Neural progenitor cell (in vitro differentiated cells): ENCODE data around the gene FOXK1.

Source experiments
- EZH2phosphoT487 ChIP-seq: fragments of 200-600 bp; sonication (generic); IDR thresholded peaks from 2 replicates; pipeline ENCODE4 v1.6.1; 2017; ENCODE audit warnings: antibody characterized with exemption
- TF ChIP-seq, protein P1 (sequence below): fragments of 200-600 bp; sonication (generic); IDR thresholded peaks from 2 replicates; pipeline ENCODE4 v1.5.1; 2017; ENCODE audit warnings: antibody characterized with exemption, mild to moderate bottlenecking

DNA sequence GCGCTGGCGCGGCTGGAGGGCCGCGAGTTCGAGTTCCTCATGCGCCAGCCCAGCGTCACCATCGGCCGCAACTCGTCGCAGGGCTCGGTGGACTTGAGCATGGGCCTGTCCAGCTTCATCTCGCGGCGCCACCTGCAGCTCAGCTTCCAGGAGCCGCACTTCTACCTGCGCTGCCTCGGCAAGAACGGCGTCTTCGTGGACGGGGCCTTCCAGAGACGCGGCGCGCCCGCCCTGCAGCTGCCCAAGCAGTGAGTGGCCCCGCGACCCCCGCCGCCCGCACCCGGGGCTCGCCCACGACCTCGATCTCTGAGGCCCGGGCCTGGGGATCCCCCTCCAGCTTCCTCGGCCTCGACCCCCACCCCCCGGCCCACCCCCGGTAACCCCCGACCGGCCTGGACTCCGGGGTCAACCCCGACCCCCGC is 537 bp downstream of the FOXK1 start:
- TF ChIP-seq, protein P1, sequence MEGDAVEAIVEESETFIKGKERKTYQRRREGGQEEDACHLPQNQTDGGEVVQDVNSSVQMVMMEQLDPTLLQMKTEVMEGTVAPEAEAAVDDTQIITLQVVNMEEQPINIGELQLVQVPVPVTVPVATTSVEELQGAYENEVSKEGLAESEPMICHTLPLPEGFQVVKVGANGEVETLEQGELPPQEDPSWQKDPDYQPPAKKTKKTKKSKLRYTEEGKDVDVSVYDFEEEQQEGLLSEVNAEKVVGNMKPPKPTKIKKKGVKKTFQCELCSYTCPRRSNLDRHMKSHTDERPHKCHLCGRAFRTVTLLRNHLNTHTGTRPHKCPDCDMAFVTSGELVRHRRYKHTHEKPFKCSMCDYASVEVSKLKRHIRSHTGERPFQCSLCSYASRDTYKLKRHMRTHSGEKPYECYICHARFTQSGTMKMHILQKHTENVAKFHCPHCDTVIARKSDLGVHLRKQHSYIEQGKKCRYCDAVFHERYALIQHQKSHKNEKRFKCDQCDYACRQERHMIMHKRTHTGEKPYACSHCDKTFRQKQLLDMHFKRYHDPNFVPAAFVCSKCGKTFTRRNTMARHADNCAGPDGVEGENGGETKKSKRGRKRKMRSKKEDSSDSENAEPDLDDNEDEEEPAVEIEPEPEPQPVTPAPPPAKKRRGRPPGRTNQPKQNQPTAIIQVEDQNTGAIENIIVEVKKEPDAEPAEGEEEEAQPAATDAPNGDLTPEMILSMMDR, result no peak
- TF ChIP-seq EZH2phosphoT487, result no peak
